ENCODE results near the gene FAM20A.

FAM20A gene

GRCh38 chr17:68600931-68601564, at the start of gene FAM20A:
TSS of gene FAM20A (minus strand) at chr17:68601367. CDS start at chr17:68600666, 701 bp downstream.
- DNase-seq (ENCODE audit: low read depth in 3 of 3) = peak in 1 of 3 donors; percentile 8

DNA sequence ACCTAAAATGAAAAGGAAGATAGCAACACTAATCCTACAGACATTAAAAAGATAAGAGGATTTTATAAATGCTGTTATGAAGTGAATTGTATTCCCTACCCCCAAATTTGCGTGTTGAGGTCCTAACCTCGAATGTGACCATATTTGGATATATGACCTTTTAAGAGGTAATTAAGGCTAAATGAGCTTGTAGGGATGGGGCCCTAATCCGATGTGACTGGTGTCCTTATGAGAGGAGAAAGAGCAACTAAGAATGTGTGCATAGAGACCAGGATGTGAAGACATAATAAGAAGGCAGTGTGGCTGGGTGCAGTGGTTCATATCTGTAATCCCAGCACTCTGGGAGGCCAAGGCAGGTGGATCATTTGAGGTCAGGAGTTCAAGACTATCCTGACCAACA, 48.2 kb upstream of the FAM20A start:
- no peak for DNase-seq (ENCODE audit: low read depth in 3 of 3)

GRCh38 chr17:68646626-68647526, 45.7 kb upstream of the FAM20A start:
- DNase-seq (ENCODE audit: low read depth in 3 of 3) = no peak

DNA sequence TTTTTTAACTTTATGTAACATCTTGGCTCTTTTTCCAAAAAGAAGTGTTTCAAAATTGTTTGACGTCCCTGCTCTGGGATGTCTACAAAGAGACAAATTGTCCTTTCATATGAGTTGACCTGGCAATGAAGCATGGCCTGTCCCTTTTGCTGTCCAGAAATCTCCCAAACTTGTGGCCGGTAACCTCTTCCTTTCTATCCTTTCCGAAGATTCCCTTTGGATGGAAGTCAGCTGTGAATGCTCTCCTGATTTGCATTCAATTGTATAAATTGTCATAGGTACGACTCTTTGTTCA, 40.9 kb upstream of the FAM20A start:
- DNase-seq (ENCODE audit: low read depth in 3 of 3) = no peak

GRCh38 chr17:68641276-68642117, 40.3 kb upstream of the FAM20A start:
- no peak for DNase-seq (ENCODE audit: low read depth in 3 of 3)

DNA sequence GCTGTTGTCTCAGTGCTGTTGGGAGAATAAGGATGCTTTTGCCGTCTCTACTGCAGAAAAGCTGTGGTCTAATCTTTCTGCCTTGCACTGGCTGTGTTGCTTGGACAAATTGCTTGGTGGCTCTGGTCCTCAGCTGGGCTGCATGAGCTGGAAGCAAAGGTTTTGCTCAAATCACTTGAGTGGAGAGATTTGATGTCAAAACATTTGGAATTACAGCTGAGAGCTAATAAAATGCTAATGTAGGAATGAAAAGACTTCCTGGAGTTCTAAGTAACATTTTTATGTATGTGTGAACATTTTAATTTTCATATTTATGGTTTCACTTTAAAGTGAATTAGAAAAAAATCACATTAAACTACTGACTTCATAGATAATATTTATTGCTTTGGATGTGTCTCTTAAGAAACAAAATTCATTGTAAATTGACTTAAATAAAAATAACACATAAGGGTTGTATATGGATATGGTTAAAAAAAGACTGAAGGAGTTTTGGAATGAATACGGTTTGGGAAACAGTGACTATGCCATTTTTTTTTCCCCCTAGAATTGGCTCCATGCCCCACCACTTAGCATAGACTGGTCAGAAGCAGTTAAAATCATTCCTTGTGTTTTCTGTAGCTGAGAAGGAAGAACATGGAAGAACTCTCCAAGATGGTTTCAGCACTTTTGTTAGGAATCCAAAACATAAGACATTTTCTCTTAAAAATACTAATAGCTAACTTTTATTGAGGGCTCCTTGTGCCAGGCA, 39.2 kb upstream of the FAM20A start:
- DNase-seq (ENCODE audit: low read depth in 3 of 3) = no peak

GRCh38 chr17:68634345-68634876, 33.2 kb upstream of the FAM20A start:
- DNase-seq (ENCODE audit: low read depth in 3 of 3) = no peak

DNA sequence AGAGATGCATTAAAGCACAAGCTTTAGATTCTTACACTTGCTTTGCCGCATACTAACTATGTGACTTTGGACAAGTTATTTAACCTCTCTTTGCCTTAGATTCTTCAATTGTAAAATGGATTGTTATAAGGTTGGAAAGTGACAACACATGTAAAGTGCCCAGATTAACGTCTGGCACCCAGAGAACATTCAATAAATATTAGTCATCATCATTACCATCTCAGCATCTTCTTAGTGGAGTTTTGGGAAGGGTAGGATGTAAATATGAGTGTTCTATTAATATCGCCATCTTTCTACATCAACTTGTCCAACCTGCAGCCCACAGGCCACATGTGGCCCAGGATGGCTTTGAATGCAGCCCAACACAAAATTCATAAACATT, 27.4 kb upstream of the FAM20A start:
- DNase-seq (ENCODE audit: low read depth in 3 of 3) = no peak

DNA sequence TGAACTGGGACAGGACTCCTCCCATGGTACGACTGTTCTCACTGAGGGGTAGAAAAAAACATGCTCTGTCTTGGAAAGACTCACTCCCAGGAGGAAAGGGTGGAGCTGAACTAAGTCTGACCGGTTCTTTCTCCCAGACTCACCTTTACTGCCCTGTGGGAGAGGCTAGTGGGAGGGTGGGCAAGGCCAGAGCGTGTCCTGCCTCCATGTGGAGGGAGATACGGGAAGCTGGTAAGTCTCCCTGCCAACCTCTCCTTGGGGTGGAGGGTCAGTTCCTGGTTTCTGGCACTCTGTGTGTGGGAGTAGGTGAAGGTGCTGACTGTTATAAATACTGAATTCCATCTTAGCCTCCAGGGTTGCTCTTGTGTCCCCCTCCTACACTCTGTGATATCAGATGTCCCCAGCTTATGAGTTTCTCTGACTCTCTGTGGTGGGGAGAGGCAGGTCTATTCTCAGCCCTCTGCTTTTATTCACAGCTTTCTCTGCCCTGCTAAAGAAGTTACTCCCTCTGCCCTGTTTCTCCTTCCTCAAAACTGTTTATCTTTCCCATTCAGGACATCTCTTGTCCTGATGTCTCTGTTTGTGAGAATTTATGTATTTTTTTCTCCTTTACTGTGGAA, 26.9 kb upstream of the FAM20A start:
- no peak for DNase-seq (ENCODE audit: low read depth in 3 of 3)

DNA sequence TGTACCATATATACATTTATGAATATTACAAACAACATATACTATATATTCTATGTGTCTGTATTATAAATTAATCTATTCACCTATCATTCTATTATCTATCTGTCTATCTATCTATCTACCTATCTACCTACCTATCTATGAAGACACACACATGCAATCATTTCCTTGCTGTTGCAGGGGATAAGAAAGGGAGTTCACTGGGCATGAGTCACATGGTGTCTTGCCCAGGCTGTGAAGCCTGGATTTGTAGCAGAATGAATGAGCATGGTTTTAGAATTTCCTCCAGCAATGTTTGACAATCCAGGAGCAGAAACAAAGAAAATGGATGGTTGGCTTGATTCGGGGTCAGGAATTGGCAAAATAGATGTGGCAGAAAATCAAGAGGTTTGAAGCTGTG, 23.2 kb upstream of the FAM20A start:
- DNase-seq (ENCODE audit: low read depth in 3 of 3) = no peak

GRCh38 chr17:68623811-68624210, 22.6 kb upstream of the FAM20A start:
- no peak for DNase-seq (ENCODE audit: low read depth in 3 of 3)

DNA sequence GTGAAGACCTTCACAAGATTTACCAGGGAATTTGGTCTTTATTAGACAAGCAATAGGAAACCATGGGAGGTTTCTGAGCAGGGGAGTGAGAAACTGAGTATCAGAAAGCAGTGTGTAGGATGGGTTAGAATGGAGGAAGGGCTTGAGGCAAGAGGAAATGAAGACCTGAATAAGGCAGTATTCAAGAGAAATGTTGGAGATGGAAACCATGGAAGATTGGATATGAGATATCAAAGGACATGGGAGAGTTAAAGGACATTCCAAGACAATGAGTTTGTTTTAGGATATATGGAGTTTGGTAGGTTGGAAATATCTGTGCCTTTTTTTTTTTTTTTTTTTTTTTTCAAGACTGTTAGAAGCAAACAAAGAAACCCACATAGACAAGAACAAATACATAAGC, 21.3 kb upstream of the FAM20A start:
- no peak for DNase-seq (ENCODE audit: low read depth in 3 of 3)

DNA sequence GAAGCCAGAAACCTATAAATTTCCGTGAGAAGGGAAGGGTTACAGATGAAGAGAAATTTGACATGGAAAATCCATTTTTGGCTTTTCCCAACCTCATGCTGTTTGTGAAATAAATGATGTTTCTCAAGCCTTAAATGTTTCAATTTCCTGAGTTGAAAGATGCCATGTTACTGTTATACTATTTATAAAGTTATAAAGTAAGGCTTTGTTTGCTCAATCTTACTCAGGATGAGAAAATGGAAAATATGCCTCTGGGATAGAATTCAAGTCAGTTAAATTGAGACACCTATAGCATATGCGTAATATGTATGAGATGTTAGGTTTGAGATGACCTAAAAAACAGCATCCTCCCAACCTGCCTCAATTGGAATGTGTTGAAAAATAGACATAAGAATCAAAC, 19.9 kb upstream of the FAM20A start:
- no peak for DNase-seq (ENCODE audit: low read depth in 3 of 3)

DNA sequence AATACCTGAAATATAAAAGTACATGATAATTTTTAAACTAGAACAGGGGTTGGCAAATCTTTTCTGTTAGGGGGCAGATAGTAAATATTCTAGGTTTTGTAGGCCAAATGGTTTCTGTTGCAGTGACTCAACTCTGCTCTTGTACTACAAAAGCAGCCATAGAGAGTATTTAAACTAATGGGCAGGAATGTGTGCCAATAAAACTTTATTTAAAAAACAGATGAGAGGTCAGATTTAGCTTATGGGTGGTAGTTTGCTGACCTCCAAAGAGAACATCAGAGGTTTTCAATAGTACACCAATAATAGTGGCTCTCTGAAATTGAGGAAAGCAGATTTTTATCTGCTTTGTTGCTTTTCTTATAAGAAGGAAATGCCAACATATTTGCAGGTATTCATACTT, 15.2 kb upstream of the FAM20A start:
- no peak for DNase-seq (ENCODE audit: low read depth in 3 of 3)

GRCh38 chr17:68614718-68615117, 13.6 kb upstream of the FAM20A start:
- no peak for DNase-seq (ENCODE audit: low read depth in 3 of 3)

GRCh38 chr17:68613739-68614298, 12.7 kb upstream of the FAM20A start:
- peak in 1 of 3 donors; percentile 47 for DNase-seq (ENCODE audit: low read depth in 3 of 3)

GRCh38 chr17:68612923-68613292, 11.7 kb upstream of the FAM20A start:
- no peak for DNase-seq (ENCODE audit: low read depth in 3 of 3)

DNA sequence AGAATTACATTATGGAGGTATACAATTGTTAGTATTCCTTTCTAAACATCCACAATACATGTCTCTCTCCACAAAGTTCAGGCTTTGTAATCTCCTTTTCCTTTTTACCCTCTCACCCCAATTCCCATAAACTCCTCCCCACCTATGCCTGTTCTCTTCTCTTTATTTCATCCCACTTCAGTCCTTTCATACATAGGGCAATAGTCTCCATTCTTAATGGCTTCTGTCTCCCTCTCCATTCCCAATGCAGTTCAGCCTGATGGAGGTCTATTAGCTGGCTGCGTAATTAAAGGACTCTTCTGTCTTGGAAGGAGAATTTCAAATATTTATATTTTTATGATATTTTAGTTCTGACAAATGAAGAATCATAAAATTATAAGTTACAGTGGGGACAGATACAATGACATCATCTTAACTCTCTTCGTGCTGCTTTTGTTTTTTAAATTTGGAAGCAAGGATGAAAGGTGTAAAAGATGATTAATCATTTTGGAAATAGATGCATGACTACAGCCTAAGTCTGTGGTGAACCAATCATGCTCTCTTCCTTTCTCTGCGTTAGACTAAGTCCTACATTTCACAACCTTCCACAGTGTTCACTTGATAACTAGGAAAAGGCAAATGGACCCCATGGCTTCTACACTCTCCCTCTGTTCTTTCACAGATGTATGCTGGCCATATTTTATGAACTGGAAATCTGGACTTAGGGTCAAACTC, 11.2 kb upstream of the FAM20A start:
- DNase-seq (ENCODE audit: low read depth in 3 of 3) = no peak

- DNase-seq (ENCODE audit: low read depth in 3 of 3) = no peak
These were observed 10.4 kb upstream of the FAM20A start for GRCh38 chr17:68611353-68612208.

Measured in stimulated activated CD4-positive, alpha-beta T cell treated with anti-CD3 and anti-CD28 coated beads, TNF-alpha, amount 100 ng/mL, for 48 hours (primary cell).